MM.1S (cell line): Measurements from ENCODE around the gene TCF7L2.

Source experiments
- DNase-seq: peaks from one replicate; pipeline ENCODE4 v3.0.0-alpha.2; 2015
- H2AFZ ChIP-seq: fragments of 300-600 bp; sonication (generic); 2 replicates; pipeline ENCODE4 v1.6.0; 2016; ENCODE audit warnings: antibody characterized with exemption, low read length
- H3F3A ChIP-seq: fragments of 300-600 bp; sonication (generic); 2 replicates; pipeline ENCODE4 v1.6.1; 2016; ENCODE audit warnings: mild to moderate bottlenecking, antibody characterized with exemption, low read length, moderate library complexity, mixed read lengths; ENCODE audit not compliant: insufficient read depth
- H3K27ac ChIP-seq: fragments of 300-600 bp; sonication (generic); 2 replicates; pipeline ENCODE4 v1.5.1; 2016; ENCODE audit warnings: mild to moderate bottlenecking, low read length
- H3K27me3 ChIP-seq: fragments of 300-600 bp; sonication (generic); replicated peaks from 2 replicates; pipeline ENCODE4 v1.6.0; 2016; ENCODE audit warnings: low read length; ENCODE audit not compliant: insufficient read depth
- H3K36me3 ChIP-seq: fragments of 300-600 bp; sonication (generic); replicated peaks from 2 replicates; pipeline ENCODE4 v1.6.1; 2016; ENCODE audit warnings: mild to moderate bottlenecking, low read length, mixed read lengths; ENCODE audit not compliant: insufficient read depth
- H3K4me1 ChIP-seq: fragments of 300-600 bp; sonication (generic); 2 replicates; pipeline ENCODE4 v1.6.1; 2016; ENCODE audit warnings: low read length, mixed read lengths
- H3K4me2 ChIP-seq: fragments of 300-600 bp; sonication (generic); 2 replicates; pipeline ENCODE4 v1.6.0; 2016; ENCODE audit warnings: low read depth, low read length
- H3K4me3 ChIP-seq: fragments of 300-600 bp; sonication (generic); 2 replicates; pipeline ENCODE4 v1.5.1; 2016; ENCODE audit warnings: low read length, mixed read lengths
- H3K79me2 ChIP-seq: fragments of 300-600 bp; sonication (generic); 2 replicates; pipeline ENCODE4 v1.6.1; 2016; ENCODE audit warnings: mixed run types, low read length, mixed read lengths
- H3K9ac ChIP-seq: fragments of 300-600 bp; sonication (generic); 2 replicates; pipeline ENCODE4 v1.6.1; 2016; ENCODE audit warnings: low read length, mixed read lengths
- H3K9me2 ChIP-seq: fragments of 300-600 bp; sonication (generic); replicated peaks from 2 replicates; pipeline ENCODE4 v1.6.1; 2016; ENCODE audit warnings: mild to moderate bottlenecking, low read length, mixed read lengths; ENCODE audit not compliant: insufficient read depth
- H3K9me3 ChIP-seq: fragments of 300-600 bp; sonication (generic); replicated peaks from 2 replicates; pipeline ENCODE4 v1.6.1; 2016; ENCODE audit warnings: mild to moderate bottlenecking, low read length, mixed read lengths; ENCODE audit not compliant: insufficient read depth
- H4K20me1 ChIP-seq: fragments of 300-600 bp; sonication (generic); 2 replicates; pipeline ENCODE4 v1.6.1; 2016; ENCODE audit warnings: mild to moderate bottlenecking, low read length, moderate library complexity, mixed read lengths; ENCODE audit not compliant: insufficient read depth
- EZH2 ChIP-seq: fragments of 300-600 bp; sonication (generic); optimal IDR thresholded peaks from 2 replicates; pipeline ENCODE3; 2017; ENCODE audit warnings: low read depth, mild to moderate bottlenecking, antibody characterized with exemption, low read length, mixed read lengths
- EZH2phosphoT487 ChIP-seq: fragments of 300-600 bp; sonication (generic); IDR thresholded peaks from 2 replicates; pipeline ENCODE4 v1.6.1; 2018; ENCODE audit warnings: antibody characterized with exemption, low read length
- TF ChIP-seq, protein P1 (sequence below): fragments of 300-600 bp; sonication (generic); IDR thresholded peaks from 2 replicates; pipeline ENCODE4 v1.5.1; 2016; ENCODE audit warnings: antibody characterized with exemption, low read length, mixed read lengths

The TCF7L2 gene

DNA sequence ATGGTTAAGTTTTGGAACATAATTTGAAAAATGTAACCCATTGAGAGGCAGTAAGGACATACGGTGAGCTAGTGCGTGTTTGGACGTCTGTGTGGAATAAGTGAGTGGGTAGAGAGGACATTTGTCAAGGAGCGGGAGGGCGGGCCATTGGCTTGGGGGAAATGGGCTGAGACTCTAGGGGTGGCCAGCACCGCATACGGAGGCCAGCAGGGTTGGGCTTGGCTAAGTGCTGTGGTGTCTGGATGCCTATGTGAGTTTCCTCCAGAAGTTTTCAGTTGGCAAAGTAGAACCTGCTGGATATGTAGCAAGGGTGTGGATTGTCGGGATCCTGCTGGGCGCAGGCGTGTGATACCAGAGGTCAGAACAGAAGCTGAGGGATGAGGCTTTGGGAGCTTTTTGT, 103.0 kb downstream of the TCF7L2 start:
- H3K4me2 ChIP-seq = no peak overlapping the region
- no peaks in the 10 kb centered on the region for H3K27me3 ChIP-seq
- no peak overlapping the region for H3K27ac ChIP-seq
- H3K9me3 ChIP-seq = no peaks in the 10 kb centered on the region
- H3K36me3 ChIP-seq = no peaks in the 10 kb centered on the region
- no peaks in the 10 kb centered on the region for H3F3A ChIP-seq
- no peak for DNase-seq
- TF ChIP-seq, protein P1, sequence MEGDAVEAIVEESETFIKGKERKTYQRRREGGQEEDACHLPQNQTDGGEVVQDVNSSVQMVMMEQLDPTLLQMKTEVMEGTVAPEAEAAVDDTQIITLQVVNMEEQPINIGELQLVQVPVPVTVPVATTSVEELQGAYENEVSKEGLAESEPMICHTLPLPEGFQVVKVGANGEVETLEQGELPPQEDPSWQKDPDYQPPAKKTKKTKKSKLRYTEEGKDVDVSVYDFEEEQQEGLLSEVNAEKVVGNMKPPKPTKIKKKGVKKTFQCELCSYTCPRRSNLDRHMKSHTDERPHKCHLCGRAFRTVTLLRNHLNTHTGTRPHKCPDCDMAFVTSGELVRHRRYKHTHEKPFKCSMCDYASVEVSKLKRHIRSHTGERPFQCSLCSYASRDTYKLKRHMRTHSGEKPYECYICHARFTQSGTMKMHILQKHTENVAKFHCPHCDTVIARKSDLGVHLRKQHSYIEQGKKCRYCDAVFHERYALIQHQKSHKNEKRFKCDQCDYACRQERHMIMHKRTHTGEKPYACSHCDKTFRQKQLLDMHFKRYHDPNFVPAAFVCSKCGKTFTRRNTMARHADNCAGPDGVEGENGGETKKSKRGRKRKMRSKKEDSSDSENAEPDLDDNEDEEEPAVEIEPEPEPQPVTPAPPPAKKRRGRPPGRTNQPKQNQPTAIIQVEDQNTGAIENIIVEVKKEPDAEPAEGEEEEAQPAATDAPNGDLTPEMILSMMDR = no peak
- TF ChIP-seq EZH2 = no peak
- TF ChIP-seq EZH2phosphoT487 = no peak
- no peaks in the 10 kb centered on the region for H4K20me1 ChIP-seq
- no peaks in the 10 kb centered on the region for H3K9me2 ChIP-seq
- H2AFZ ChIP-seq = no peak overlapping the region
- H3K79me2 ChIP-seq = no peaks in the 10 kb centered on the region
- no peak overlapping the region for H3K4me3 ChIP-seq
- H3K9ac ChIP-seq = no peak overlapping the region
- no peaks in the 10 kb centered on the region for H3K4me1 ChIP-seq

- Histone ChIP-seq H3K27ac (no peak overlapping the region), H3K27me3 (no peaks in the 10 kb centered on the region), H3K9me3 (no peaks in the 10 kb centered on the region), H4K20me1 (no peaks in the 10 kb centered on the region), H3K4me3 (no peak overlapping the region), H3K9ac (no peak overlapping the region), H3K36me3 (no peaks in the 10 kb centered on the region), H3K79me2 (no peaks in the 10 kb centered on the region), H2AFZ (no peak overlapping the region), H3K4me1 (no peaks in the 10 kb centered on the region), H3F3A (no peaks in the 10 kb centered on the region), H3K9me2 (no peaks in the 10 kb centered on the region), H3K4me2 (no peak overlapping the region)
- TF ChIP-seq EZH2phosphoT487 = no peak
- TF ChIP-seq EZH2 = no peak
- TF ChIP-seq, protein P1 = no peak
- DNase-seq = no peak
These were observed 103.8 kb downstream of the TCF7L2 start for GRCh38 chr10:113053881-113054280.

DNA sequence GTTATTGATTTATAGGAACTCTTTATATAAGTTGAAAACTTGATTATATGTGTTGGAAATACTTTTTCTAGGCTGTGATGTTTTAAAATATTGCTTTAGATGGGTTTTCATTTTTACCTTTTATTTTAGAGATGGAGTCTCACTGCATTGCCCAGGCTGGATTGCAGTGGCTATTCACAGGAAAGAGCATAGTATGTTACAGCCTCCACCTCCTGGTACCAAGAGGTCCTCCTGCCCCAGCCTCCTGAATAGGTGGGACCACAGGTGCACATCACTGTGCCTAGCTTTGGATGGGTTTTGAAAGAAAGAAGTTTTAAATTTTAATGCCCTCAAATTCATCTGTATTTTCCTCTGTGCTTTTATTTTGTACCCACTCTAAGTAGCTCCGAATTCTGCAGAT, 105.4 kb downstream of the TCF7L2 start:
- Histone ChIP-seq H3K9me2 (no peaks in the 10 kb centered on the region), H3K79me2 (no peaks in the 10 kb centered on the region), H3K27me3 (no peaks in the 10 kb centered on the region), H3K9me3 (no peaks in the 10 kb centered on the region), H3K4me1 (no peaks in the 10 kb centered on the region), H3K4me2 (no peak overlapping the region), H3K4me3 (no peak overlapping the region), H3K27ac (no peak overlapping the region), H2AFZ (no peak overlapping the region), H3K9ac (no peak overlapping the region), H3F3A (no peaks in the 10 kb centered on the region), H3K36me3 (no peaks in the 10 kb centered on the region), H4K20me1 (no peaks in the 10 kb centered on the region)
- DNase-seq = no peak
- TF ChIP-seq EZH2 = no peak
- no peak for TF ChIP-seq EZH2phosphoT487
- TF ChIP-seq, protein P1 = no peak

DNA sequence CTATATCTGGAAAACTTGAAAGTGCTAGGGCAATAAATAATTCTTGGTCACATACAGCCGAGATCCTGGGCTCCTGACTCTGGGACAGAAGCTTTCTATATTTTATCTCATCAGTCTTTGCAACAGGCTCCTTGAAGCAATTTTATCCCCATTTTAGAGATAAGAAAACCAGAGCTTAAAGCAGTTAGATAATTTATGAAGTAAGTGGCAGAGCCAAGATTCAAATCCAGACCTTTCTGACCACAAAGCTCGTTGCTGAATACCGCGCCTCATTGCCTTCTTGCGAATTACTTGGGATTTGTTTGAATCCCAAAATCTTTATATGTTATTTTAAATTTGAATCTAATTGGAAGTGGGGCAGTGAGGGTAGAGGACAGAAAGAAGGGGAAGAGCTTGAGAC, 106.0 kb downstream of the TCF7L2 start:
- H4K20me1 ChIP-seq = no peaks in the 10 kb centered on the region
- no peak overlapping the region for H3K27ac ChIP-seq
- no peaks in the 10 kb centered on the region for H3K79me2 ChIP-seq
- DNase-seq = no peak
- no peaks in the 10 kb centered on the region for H3K4me1 ChIP-seq
- H3K4me3 ChIP-seq = no peak overlapping the region
- TF ChIP-seq EZH2 = no peak
- no peak for TF ChIP-seq EZH2phosphoT487
- no peak overlapping the region for H3K4me2 ChIP-seq
- H3K9me3 ChIP-seq = no peaks in the 10 kb centered on the region
- H2AFZ ChIP-seq = no peak overlapping the region
- H3K27me3 ChIP-seq = no peaks in the 10 kb centered on the region
- no peaks in the 10 kb centered on the region for H3K36me3 ChIP-seq
- H3K9ac ChIP-seq = no peak overlapping the region
- no peaks in the 10 kb centered on the region for H3K9me2 ChIP-seq
- H3F3A ChIP-seq = no peaks in the 10 kb centered on the region
